Mesenteric fat pad (tissue), 1 donor: Measurements from ENCODE around the gene WDR93. TPM values are rescaled to one million over a fixed set of nuclear protein-coding genes. Genes with fewer than 3 reads are reported as not detected.

Experiments used
- DNase-seq: peaks from one replicate; pipeline ENCODE4 v3.0.0-alpha.2; 2020; ENCODE audit warnings: low spot score
- long read RNA-seq: library from polyadenylated mRNA; unstranded; transcript quantifications from one replicate; pipeline ENCODE4 v2.0.0, GENCODE V29; 2020
- total RNA-seq: library from RNA; stranded (reverse); fragmentation: NEBNext Ultra II Directional; extraction: Animal tissue kit (Norgen Biotek cat#: 25700); gene quantifications from one replicate; pipeline ENCODE4 v1.2.1, GENCODE V29; 2021
- donor health status: DM: yes; HTN: yes; CAD: no.

WDR93 gene
- total RNA-seq = 0.32 TPM
- long read RNA-seq, partial matches to known transcripts = 0 of 4 reads
- long read RNA-seq, other reads (novel, unspliced or antisense) = 4 of 4 reads

GRCh38 chr15:89690276-89691218 is at the start of gene WDR93, which contains the start of gene PEX11A:
Gene WDR93 (plus strand): TSS chr15:89690811. CDS start chr15:89701747, 10,936 bp downstream.
Gene PEX11A (minus strand): TSS chr15:89690754. CDS start chr15:89690632, 122 bp downstream.
- peak; percentile 93 for DNase-seq

GRCh38 chr15:89641053-89641452 is 49.6 kb upstream of the WDR93 start:
- DNase-seq = no peak

GRCh38 chr15:89642106-89642505 is 48.5 kb upstream of the WDR93 start:
- DNase-seq = no peak

- peak; percentile 64 for DNase-seq
Measured at GRCh38 chr15:89645680-89646079, 44.9 kb upstream of the WDR93 start.

GRCh38 chr15:89646416-89647141 is 44.0 kb upstream of the WDR93 start:
- peak; percentile 45 for DNase-seq

- DNase-seq = peak; percentile 92
Measured at GRCh38 chr15:89647191-89647851, 43.3 kb upstream of the WDR93 start.

- peak; percentile 83 for DNase-seq
Measured at GRCh38 chr15:89648106-89649012, 42.3 kb upstream of the WDR93 start.

- peak; percentile 87 for DNase-seq
Measured at GRCh38 chr15:89649013-89649625, 41.5 kb upstream of the WDR93 start.

GRCh38 chr15:89649716-89650115 is 40.9 kb upstream of the WDR93 start:
- DNase-seq = peak; percentile 81

GRCh38 chr15:89652131-89652530 is 38.5 kb upstream of the WDR93 start:
- DNase-seq = peak; percentile 53

GRCh38 chr15:89652666-89653065 is 37.9 kb upstream of the WDR93 start:
- DNase-seq = peak; percentile 82

- no peak for DNase-seq
Measured at GRCh38 chr15:89653578-89653977, 37.0 kb upstream of the WDR93 start.

- DNase-seq = peak; percentile 85
Measured at GRCh38 chr15:89654301-89654761, 36.3 kb upstream of the WDR93 start.

GRCh38 chr15:89654847-89655805 is 35.5 kb upstream of the WDR93 start, which contains the start of gene KIF7:
Gene KIF7 (minus strand): TSS chr15:89655467. CDS start chr15:89652930, 2,537 bp downstream.
- DNase-seq = peak; percentile 89

- peak; percentile 11 for DNase-seq
Measured at GRCh38 chr15:89656116-89656815, 34.3 kb upstream of the WDR93 start.

- no peak for DNase-seq
Measured at GRCh38 chr15:89657686-89658200, 32.9 kb upstream of the WDR93 start.

- DNase-seq = no peak
Measured at GRCh38 chr15:89659295-89659694, 31.3 kb upstream of the WDR93 start.
